GM23338 (cell line): ENCODE data around the gene PRKACA. TPM values are rescaled to one million over a fixed set of nuclear protein-coding genes. Genes with fewer than 3 reads are reported as not detected.

Experiments
- ATAC-seq: fragments of 200-7000 bp; cut with Tn5 transposase; 3 replicates; pipeline ENCODE4 v1.9.1; 2020
- DNase-seq: peaks from one replicate; pipeline ENCODE4 v3.0.0-alpha.2; 2015; ENCODE audit warnings: low spot score
- H2AFZ ChIP-seq: fragments of 200-600 bp; sonication (generic); 2 replicates; pipeline ENCODE4 v1.8.0; 2016; ENCODE audit warnings: antibody characterized with exemption, mild to moderate bottlenecking, moderate library complexity
- H3F3A ChIP-seq: fragments of 200-600 bp; sonication (generic); replicated peaks from 2 replicates; pipeline ENCODE4 v1.8.0; 2017; ENCODE audit warnings: antibody characterized with exemption, mixed run types, low read depth
- H3K27ac ChIP-seq: fragments of 200-600 bp; sonication (generic); 2 replicates; pipeline ENCODE4 v1.6.1; 2016; ENCODE audit warnings: low read depth
- H3K27me3 ChIP-seq: fragments of 200-600 bp; sonication (generic); 2 replicates; pipeline ENCODE4 v1.8.0; 2016; ENCODE audit warnings: mild to moderate bottlenecking, mixed run types, moderate library complexity; ENCODE audit not compliant: insufficient read depth
- H3K36me3 ChIP-seq: fragments of 200-600 bp; sonication (generic); 2 replicates; pipeline ENCODE4 v1.8.0; 2016; ENCODE audit warnings: mild to moderate bottlenecking; ENCODE audit not compliant: insufficient read depth
- H3K4me1 ChIP-seq: fragments of 200-600 bp; sonication (generic); 2 replicates; pipeline ENCODE4 v1.8.0; 2016; ENCODE audit warnings: mild to moderate bottlenecking, moderate library complexity; ENCODE audit not compliant: insufficient read depth
- H3K4me2 ChIP-seq: fragments of 200-600 bp; sonication (generic); 2 replicates; pipeline ENCODE4 v1.7.1; 2017; ENCODE audit warnings: mixed run types
- H3K4me3 ChIP-seq: fragments of 200-600 bp; sonication (generic); 2 replicates; pipeline ENCODE4 v1.6.1; 2016; ENCODE audit warnings: mixed run types
- H3K79me2 ChIP-seq: fragments of 200-600 bp; sonication (generic); replicated peaks from 2 replicates; pipeline ENCODE4 v1.8.0; 2017; ENCODE audit warnings: mild to moderate bottlenecking; ENCODE audit not compliant: insufficient read depth
- H3K9me2 ChIP-seq: fragments of 200-600 bp; sonication (generic); 2 replicates; pipeline ENCODE4 v1.8.0; 2017; ENCODE audit not compliant: insufficient read depth
- H4K20me1 ChIP-seq: fragments of 200-600 bp; sonication (generic); replicated peaks from 2 replicates; pipeline ENCODE4 v1.8.0; 2017; ENCODE audit warnings: mild to moderate bottlenecking; ENCODE audit not compliant: insufficient read depth
- H3K27ac Mint-ChIP-seq: 2 replicates; pipeline ENCODE4 v1.8.0; 2020; ENCODE audit warnings: inconsistent platforms, mild to moderate bottlenecking, moderate library complexity, mixed read lengths
- H3K27me3 Mint-ChIP-seq: 3 replicates; pipeline ENCODE4 v1.8.0; 2022; ENCODE audit warnings: low read depth, mild to moderate bottlenecking, moderate library complexity, mixed read lengths, inconsistent platforms; ENCODE audit not compliant: insufficient read depth, poor library complexity
- H3K36me3 Mint-ChIP-seq: 3 replicates; pipeline ENCODE4 v1.8.0; 2021; ENCODE audit warnings: low read depth, mild to moderate bottlenecking, inconsistent platforms, moderate library complexity, mixed read lengths
- H3K4me1 Mint-ChIP-seq: 3 replicates; pipeline ENCODE4 v1.8.0; 2020; ENCODE audit warnings: mild to moderate bottlenecking, inconsistent platforms, mixed read lengths
- H3K4me3 Mint-ChIP-seq: 3 replicates; pipeline ENCODE4 v1.8.0; 2021; ENCODE audit warnings: moderate library complexity, mild to moderate bottlenecking, inconsistent platforms, mixed read lengths
- H3K9me3 Mint-ChIP-seq: 3 replicates; pipeline ENCODE4 v1.8.0; 2020; ENCODE audit warnings: moderate library complexity, mild to moderate bottlenecking, inconsistent platforms, mixed read lengths
- CREB1 ChIP-seq: fragments of 250-450 bp; sonication (Bioruptor Pico); IDR thresholded peaks from 2 replicates; pipeline ENCODE4 v1.5.0; 2020; ENCODE audit warnings: low read depth, mild to moderate bottlenecking, moderate library complexity
- ETS1 ChIP-seq: IDR thresholded peaks from 2 replicates; pipeline ENCODE4 v1.6.1; 2016; ENCODE audit warnings: antibody characterized with exemption
- EZH2 ChIP-seq: fragments of 200-600 bp; sonication (generic); IDR thresholded peaks from one replicate; pipeline ENCODE4 v1.8.0; 2017; ENCODE audit warnings: antibody characterized with exemption, mild to moderate bottlenecking, low read depth; ENCODE audit not compliant: unreplicated experiment
- NANOG ChIP-seq: IDR thresholded peaks from 2 replicates; pipeline ENCODE4 v1.6.1; 2016; ENCODE audit warnings: antibody characterized with exemption, borderline replicate concordance
- REST ChIP-seq: IDR thresholded peaks from one replicate; pipeline ENCODE4 v1.6.1; 2018; ENCODE audit warnings: antibody characterized with exemption; ENCODE audit not compliant: unreplicated experiment
- STAT1 ChIP-seq: IDR thresholded peaks from one replicate; pipeline ENCODE4 v1.6.1; 2016; ENCODE audit warnings: antibody characterized with exemption; ENCODE audit not compliant: unreplicated experiment
- ZNF114 ChIP-seq: fragments of 250-450 bp; sonication (Bioruptor Pico); IDR thresholded peaks from 2 replicates; pipeline ENCODE4 v1.5.0; 2020; ENCODE audit warnings: mild to moderate bottlenecking, moderate library complexity
- ZNF331 ChIP-seq: fragments of 250-450 bp; sonication (Bioruptor Pico); IDR thresholded peaks from 2 replicates; pipeline ENCODE4 v1.5.0; 2020; ENCODE audit warnings: low read depth, mild to moderate bottlenecking, moderate library complexity
- polyA plus RNA-seq: library from polyadenylated mRNA; unstranded; fragments of >200 nt; fragmentation: Nextera tagmentation; extraction: Ambion mirVana; gene quantifications from 2 replicates; pipeline ENCODE4 v1.2.1, GENCODE V29; 2016
- total RNA-seq: library from RNA; depleted of rRNA; stranded (reverse); fragments of >200 nt; shearing (Covaris generic); gene quantifications from 2 replicates; pipeline ENCODE4 v1.2.3, GENCODE V29; 2014
- TF ChIP-seq, protein P1 (sequence below), 2 experiments: fragments of 200-600 bp in 1 of 2; sonication (generic) in 1 of 2; conservative IDR thresholded peaks; 2 replicates each; pipeline versions ENCODE4 v1.5.1 to v1.6.1; 2016 to 2017; ENCODE audit warnings: antibody characterized with exemption in 2 of 2, low read depth in 2 of 2, mild to moderate bottlenecking in 2 of 2, moderate library complexity in 1 of 2

The PRKACA gene
- total and polyA plus RNA-seq, 2 experiments from 2014 or later = 13.0 to 31.3 TPM

DNA sequence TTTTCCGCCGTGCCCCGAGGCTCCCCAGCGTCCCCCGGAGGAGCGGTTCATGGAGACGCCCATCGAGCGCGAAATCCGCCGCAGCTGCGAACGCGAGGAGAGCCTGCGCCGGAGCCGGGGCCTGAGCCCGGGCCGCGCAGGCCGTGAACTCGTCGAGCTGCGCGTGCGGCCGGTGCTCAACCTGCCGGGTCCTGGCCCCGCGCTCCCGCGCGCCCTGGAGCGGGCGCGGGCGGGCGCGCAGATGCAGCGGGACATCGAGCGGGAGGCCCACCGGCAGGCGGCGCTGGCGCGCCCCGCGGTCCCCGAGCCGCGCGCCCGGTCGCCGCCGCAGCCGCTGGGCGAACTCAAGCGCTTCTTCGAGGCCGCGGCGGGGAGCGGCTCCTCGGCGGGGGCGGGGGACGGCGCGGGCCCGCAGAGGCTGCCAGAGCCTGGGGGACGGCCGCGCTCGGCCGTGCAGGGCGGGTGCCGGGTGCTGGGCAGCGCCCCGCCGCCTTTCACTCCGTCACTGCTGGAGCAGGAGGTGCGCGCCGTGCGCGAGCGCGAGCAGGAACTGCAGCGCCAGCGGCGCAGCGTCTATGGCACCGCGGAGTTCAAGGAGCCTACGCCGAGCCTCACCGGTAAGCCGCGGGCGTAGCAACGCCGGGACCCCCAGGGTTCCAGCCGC lies 44.2 kb downstream of the PRKACA start:
- no peaks in the 10 kb centered on the region for H3K36me3 Mint-ChIP-seq
- H3K9me2 ChIP-seq = no peaks in the 10 kb centered on the region
- no peaks in the 10 kb centered on the region for H3K36me3 ChIP-seq
- peak overlapping the region; percentile 93 for H3K4me2 ChIP-seq
- peaks cover 4% of the 10 kb centered on the region; the same call in 1 of the 2 replicates for H3K4me1 ChIP-seq
- TF ChIP-seq ZNF114 (CRISPR knock-in tag) (no peak), NANOG (no peak), ZNF331 (CRISPR knock-in tag) (no peak), EZH2 (peak; percentile 47), REST (no peak)
- TF ChIP-seq, protein P1, sequence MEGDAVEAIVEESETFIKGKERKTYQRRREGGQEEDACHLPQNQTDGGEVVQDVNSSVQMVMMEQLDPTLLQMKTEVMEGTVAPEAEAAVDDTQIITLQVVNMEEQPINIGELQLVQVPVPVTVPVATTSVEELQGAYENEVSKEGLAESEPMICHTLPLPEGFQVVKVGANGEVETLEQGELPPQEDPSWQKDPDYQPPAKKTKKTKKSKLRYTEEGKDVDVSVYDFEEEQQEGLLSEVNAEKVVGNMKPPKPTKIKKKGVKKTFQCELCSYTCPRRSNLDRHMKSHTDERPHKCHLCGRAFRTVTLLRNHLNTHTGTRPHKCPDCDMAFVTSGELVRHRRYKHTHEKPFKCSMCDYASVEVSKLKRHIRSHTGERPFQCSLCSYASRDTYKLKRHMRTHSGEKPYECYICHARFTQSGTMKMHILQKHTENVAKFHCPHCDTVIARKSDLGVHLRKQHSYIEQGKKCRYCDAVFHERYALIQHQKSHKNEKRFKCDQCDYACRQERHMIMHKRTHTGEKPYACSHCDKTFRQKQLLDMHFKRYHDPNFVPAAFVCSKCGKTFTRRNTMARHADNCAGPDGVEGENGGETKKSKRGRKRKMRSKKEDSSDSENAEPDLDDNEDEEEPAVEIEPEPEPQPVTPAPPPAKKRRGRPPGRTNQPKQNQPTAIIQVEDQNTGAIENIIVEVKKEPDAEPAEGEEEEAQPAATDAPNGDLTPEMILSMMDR (conservative IDR thresholded peaks at IDR 0.05; ENCODE audit: low read depth in 2 of 2) = peak in 1 of 2 experiments; percentile 44; a peak in 1 of 4 replicates
- peaks cover 15% of the 10 kb centered on the region; the same call in 1 of the 2 replicates for H3F3A ChIP-seq
- H3K79me2 ChIP-seq = no peaks in the 10 kb centered on the region
- H3K4me3 Mint-ChIP-seq = peak overlapping the region; percentile 83
- DNase-seq = peak; percentile 74
- H3K27me3 Mint-ChIP-seq = peaks cover 52% of the 10 kb centered on the region
- H3K4me3 ChIP-seq = peak overlapping the region; percentile 72
- no peaks in the 10 kb centered on the region; the same call in 2 of the 3 replicates for H3K9me3 Mint-ChIP-seq
- H3K27ac ChIP-seq = no peak overlapping the region
- H3K4me1 Mint-ChIP-seq = peaks cover 12% of the 10 kb centered on the region
- H2AFZ ChIP-seq = peak overlapping the region; percentile 100
- no peak overlapping the region for H3K27ac Mint-ChIP-seq
- ATAC-seq = peak; percentile 24
- H3K27me3 ChIP-seq = peaks cover 70% of the 10 kb centered on the region
- H4K20me1 ChIP-seq = no peaks in the 10 kb centered on the region

GRCh38 chr19:14072535-14073260 lies 44.9 kb downstream of the PRKACA start, which contains the start of gene MISP3:
TSS of gene MISP3 (plus strand) at chr19:14072786. CDS start at chr19:14073310, 524 bp downstream.
- Histone ChIP-seq H3K9me2 (no peaks in the 10 kb centered on the region), H3K36me3 (no peaks in the 10 kb centered on the region), H3K27me3 (peaks cover 69% of the 10 kb centered on the region), H3K4me3 (peak within 1 kb of the TSS; percentile 72), H3K4me2 (peak within 1 kb of the TSS; percentile 93), H3K27ac (no peak within 1 kb of the TSS), H3K4me1 (peaks cover 4% of the 10 kb centered on the region; the same call in 1 of the 2 replicates), H3F3A (peaks cover 15% of the 10 kb centered on the region; the same call in 1 of the 2 replicates), H2AFZ (peak within 1 kb of the TSS; percentile 100), H3K79me2 (no peaks in the 10 kb centered on the region), H4K20me1 (no peaks in the 10 kb centered on the region)
- Mint-ChIP-seq H3K4me3 (peak within 1 kb of the TSS; percentile 83), H3K9me3 (no peaks in the 10 kb centered on the region; the same call in 2 of the 3 replicates), H3K4me1 (peaks cover 12% of the 10 kb centered on the region), H3K27ac (no peak within 1 kb of the TSS), H3K27me3 (peaks cover 52% of the 10 kb centered on the region), H3K36me3 (no peaks in the 10 kb centered on the region)
- DNase-seq (peak; percentile 46), ATAC-seq (peak; percentile 14)
- TF ChIP-seq REST = no peak
- no peak for TF ChIP-seq ETS1
- TF ChIP-seq STAT1 = no peak
- TF ChIP-seq CREB1 = no peak
- TF ChIP-seq ZNF114 (CRISPR knock-in tag) = no peak
